Measurements from ENCODE around the gene ATMIN.
A peak's percentile ranks its signal among the peaks of the same experiment; 100 is the strongest.

The ATMIN gene

DNA sequence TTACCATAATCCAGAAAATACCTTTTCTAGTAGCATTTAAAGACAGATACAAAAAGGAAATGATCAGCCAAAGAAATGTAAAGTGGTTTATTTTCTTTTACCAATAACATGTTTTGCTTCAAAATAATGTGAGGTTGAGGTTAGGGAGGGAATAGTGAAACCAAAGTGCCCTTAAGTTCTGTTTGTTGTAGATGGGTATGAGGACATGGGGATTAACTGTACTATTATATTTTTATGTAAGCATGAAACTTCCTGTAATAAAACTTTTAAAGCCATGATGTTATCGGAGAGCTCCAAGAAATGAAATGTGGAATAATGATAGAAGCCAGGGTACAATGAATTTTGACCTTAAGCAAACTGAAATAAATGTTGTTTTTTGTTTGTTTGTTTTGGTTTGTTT, 31.5 kb downstream of the ATMIN start:
- no peak for DNase-seq (ENCODE audit: low spot score)

DNA sequence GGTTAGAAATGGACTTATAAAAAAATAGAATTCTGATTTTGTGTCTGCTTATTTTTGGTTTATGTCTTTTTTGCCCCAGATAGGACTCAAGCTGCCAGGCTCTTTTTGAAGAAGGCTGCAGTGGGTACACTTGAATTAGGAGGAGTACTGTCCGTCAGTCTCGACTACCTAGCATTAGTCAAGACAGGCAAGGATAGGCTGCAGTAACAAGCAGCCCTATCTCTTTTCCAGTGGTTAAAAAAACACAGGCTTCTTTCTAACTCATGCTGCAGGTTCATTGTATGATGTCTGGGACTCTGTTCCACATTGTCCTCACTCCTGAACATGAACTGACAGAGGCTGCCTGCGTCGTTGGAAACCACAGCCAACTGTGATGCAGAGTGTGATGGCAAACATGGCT, 33.4 kb downstream of the ATMIN start:
- no peak for DNase-seq (ENCODE audit: low spot score)

DNA sequence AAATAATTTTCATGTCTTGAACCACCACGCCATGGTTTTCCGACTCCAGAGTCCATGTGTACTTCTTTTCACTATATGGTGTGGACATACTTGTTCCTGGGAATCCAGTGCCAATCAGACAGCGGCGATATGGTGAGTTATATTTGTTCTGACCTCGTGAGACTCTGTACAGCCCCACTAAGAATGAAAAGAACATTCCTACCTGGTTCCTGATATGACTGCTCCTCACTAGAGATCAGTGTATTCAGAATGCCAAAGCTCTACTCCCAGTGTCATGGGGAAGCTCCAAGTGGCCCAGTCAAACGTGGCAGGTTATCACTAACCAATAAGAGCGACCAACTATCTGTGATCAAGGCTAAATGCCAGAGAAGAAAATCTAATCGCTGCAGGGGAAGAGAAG, 35.3 kb downstream of the ATMIN start:
- no peak for DNase-seq (ENCODE audit: low spot score)

DNA sequence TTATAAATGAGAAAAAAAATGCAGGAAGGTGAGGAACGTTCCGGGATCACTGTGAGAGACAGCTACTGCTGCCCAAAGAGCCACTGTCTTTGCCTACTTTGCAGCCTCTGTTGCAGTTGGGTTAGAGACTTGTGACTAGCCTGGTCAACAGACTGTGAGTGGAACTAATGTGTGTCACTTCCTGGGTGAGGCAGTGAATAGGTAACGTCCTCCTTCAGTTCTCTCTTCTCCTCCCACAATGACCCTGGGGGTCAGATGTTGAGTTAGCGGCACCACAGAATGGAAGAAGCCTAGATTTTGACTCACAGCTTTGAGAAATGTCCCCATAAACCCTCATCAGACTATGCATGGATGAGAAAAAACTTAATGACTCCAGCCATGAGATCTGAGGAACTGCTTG, 36.2 kb downstream of the ATMIN start:
- no peak for DNase-seq (ENCODE audit: low spot score)

DNA sequence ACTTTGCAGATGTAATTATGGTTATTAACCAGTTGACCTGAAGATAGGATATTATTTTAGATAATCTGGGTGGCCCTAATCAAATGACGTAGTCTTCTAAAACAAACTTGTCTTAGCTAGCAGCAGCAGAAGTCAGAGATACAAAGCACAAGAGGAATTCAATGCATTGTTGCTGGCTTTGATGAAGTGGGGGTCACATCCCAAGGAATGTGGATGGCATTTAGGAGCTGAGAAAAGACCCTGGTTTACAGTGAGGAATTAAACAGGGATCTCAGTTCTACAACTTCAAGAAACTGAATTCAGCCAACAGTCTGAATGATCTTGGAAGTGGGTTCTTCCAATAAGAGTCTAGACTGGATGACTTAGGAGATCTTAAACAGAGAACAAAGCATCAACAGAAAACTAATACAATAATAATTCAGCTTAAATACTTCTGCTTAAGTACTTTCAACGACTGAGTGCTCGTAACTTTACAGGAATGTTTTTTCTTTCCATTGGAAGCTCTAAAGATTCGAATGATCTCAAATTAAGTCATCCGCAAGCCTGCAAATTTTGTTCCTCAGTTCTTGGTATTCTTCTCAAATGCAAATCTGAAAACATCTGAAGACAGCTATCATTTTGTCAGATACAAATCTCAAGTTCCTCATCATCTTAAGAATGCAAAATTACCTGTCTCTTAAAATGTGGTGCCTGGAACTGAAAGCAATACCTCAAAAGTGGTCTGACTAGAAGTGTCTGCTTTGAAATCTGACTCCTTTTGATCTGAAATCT, 38.1 kb downstream of the ATMIN start:
- DNase-seq (ENCODE audit: low spot score): no peak

DNA sequence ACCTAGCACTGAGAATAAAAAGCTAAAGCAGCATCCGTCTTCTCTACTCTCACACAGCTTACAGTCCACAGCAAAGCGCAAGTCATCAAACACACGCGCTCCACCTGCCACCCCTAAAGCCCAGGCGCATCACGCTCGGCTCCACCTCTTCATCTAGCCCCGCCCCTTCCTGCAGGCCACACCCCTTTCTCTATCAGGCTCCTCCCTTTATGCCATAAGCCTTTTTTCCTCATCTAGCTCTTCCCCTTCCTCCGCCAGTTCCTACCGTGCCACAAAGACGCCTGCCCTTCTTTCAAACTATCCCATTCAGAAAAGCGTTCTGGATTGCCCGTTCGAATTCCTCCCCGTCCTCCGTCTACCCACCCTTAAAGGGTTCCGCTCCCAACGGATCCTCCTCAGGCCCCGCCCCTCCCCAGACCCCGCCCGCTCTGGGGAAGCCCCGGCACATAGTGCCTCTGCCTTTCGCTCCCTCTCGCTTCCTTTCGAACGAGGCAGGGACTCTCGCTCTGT, 41.0 kb downstream of the ATMIN start:
- peak; percentile 96 for DNase-seq (ENCODE audit: low spot score)

DNA sequence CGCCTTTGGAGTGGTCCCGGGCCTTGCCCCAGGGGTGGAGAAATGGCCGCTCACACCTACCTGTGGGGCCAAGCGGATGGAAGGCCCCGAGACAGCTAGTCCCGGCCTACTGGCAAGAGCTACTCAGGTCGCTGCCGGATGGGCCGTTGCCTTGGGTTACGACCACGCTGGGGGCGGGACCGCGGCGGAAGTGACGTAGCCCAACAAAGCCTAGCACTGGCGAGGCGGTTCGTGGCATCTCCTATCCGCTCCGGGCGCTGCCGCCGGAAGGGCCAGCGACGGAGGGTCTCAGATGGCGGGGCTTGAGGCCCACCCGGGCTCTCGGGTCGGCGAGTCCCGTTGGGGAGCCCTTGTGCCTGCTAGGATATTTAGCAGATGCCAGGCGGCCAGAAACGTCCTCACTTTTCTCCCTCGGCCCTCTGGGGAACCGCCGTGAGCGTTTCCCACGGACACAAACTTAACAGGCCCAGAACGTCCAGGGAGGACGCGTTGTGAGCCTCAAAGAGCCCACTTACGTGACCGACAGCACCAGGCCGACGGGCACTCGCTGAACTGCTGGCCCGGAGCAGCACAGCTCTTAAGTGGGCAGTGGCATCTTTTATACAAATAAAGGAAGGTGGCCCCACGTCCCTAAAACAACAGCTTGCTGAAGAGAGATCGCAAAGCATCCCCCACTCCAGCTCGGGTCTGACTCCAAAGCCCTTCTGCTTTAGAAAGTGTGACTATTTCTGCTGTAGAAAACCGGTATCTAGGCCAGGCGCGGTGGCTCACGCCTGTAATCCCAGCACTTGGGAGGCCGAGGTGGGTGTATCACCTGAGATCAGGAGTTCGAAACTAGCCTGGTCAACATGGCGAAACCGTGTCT, 41.7 kb downstream of the ATMIN start, which contains the start of gene C16orf46:
TSS of gene C16orf46 (minus strand) at position 163 of the 865 bp plus-strand sequence. CDS start 13,283 bp downstream, outside the sequence.
- peak; percentile 99 for DNase-seq (ENCODE audit: low spot score)

DNA sequence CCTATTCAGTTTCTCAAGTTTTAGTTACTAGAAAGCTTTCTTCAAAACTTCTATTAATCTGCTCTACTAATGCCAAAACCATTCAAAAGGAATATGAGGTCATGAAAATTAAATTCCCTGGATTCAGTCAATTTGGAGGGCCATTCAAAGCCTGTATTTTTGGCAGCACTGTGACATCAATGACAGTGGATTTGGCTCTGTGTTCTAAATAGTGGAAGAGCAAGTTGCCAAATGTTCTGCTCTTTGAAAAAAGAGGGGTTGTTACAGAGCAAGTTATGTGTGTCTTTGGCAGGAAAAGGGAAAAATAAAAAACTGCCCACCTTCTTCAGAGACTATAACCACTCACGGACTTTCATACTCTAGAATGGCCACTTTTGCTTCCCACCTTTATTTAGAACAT, 44.6 kb downstream of the ATMIN start:
- DNase-seq (ENCODE audit: low spot score): no peak

DNA sequence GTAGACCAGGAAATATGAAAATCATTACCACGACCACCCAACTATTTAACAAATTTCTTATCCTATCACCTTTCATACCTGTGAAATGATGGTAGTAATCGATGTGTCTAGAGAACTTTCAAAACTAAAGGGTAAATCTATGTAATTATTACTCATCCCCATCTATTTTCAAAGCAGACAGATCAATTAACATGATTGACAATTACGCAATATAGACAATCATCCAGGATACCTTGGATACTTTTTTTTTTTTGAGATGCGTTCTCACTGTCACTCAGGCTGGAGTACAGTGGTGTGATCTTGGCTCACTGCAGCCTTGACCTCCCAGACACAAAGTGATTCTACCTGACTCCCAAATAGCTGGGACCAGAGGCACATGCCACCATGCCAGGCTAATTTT, 45.4 kb downstream of the ATMIN start:
- DNase-seq (ENCODE audit: low spot score): no peak

DNA sequence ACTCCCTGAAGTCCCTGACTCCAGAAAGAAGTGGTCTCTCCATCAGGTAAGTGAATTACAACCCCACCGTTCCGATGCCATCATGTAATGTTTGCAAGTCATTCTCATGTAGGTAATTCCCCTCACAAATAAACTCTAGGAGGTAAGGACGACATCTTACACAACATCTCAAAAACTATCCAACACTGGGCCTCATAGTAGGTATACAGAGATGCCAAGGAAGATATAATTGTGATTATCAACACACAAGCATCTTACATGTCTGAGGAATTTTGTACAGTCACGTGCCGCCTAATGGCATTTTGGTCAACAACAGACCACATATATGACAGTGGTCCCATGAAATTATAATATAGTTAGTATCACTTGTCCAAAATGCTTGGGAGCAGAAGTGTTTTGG, 53.2 kb downstream of the ATMIN start:
- no peak for DNase-seq (ENCODE audit: low spot score)

DNA sequence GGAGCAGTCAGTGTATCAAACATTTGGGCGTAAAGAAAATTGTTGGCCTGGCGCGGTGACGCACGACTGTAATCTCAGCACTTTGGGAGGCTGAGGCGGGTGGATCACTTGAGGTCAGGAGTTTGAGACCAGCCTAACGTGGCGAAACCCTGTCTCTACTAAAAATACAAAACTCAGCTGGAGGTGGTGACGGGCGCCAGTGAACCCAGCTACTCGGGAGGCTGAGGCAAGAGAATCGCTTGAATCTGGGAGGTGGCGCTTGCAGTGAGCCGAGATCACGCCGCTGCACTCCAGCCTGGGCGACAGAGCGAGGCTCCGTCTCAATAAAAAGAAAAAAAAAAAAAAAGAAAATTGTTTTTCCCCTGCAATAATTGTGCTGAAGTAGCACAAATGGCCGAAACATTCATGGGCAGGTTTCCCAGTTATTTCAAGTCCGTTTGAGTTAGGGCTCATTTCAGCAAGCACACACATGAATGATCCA, 59.2 kb downstream of the ATMIN start:
- no peak for DNase-seq (ENCODE audit: low spot score)

DNA sequence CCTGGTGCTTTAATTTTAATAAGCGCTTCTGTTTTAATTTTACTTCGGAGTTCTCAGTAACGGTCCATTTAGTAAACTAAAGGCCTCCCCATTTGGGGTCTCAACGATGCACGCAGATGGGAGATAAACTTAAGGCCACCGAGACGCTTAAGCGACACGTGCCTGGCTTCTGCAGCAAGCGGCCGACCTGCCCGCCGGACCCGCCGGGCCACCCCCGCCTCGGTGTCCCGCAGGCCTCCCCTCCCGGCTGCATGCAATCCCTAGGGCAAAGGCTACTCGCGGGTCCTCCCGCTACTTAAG, 60.0 kb downstream of the ATMIN start:
- DNase-seq (ENCODE audit: low spot score): no peak

DNA sequence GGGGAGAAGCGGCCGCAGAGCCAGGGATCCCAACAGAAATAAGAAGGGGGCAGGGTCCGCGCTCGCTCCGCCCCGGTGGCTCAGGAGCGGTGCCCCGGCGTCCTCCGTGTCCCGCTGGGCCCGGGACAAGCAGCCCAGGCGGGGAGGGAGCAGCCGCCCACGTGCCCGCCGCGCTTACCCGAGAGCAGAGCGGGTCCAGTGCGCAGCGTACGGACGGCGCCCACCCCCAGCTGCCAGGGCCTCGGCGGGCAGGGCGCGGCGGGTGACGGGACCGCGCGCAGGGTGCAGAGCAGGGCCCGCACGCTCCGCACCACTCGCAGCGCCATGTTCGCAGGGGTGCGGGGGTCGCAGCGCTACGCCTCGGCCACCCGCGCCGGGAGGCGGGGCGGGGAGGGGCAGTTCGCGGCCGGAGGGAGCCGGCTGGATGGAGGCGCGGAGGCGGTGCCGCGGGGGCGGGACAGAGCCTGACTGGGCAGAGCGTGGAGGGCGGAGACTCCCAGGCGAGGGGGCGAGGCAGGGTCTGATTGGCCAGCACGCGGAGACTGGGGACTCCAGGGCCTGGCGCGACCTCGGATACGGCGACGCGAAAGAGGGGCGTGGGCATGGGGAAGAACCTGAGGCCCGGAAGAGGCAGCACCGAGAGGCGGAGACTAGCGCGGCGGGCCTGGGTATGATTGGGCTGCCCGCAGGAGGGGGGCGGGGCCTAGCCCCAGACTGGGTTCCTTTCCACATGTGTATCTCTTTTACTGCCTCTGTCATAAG, 60.5 kb downstream of the ATMIN start, which contains the start of gene GCSH:
TSS of gene GCSH (minus strand) at position 443 of the 762 bp plus-strand sequence. CDS start at position 326, 117 bp downstream.
- DNase-seq (ENCODE audit: low spot score): peak; percentile 100

DNA sequence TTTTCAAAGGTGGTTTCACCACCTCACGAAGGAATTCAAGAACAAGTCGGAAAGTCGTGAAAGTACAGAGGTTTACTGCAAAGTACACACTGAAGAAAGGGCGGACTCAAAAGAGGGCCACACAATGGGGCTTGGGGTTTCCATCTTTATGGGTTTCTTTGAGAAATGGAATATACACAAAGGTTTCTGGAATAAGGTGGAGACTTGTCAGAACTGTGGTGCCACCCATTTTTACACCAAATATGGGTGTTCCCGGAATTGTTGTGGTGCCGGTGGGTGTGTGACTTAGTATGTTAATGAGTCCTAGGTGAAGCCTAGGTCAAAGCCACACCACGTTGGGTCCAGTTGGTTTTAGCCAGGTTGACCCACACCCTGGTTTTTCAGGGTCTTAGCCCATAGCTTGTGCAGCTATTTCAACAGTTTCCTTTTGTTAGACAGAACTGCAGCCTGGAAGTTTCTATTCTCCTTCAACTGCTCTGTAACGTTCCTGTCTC, 61.1 kb downstream of the ATMIN start:
- DNase-seq (ENCODE audit: low spot score): peak; percentile 8
